K562 (cell line): ENCODE results near the gene GRM2. TPM values are rescaled to one million over a fixed set of nuclear protein-coding genes. Genes with fewer than 3 reads are reported as not detected.
A peak's percentile ranks its signal among the peaks of the same experiment; 100 is the strongest.

Source experiments
- BRF1 ChIP-seq: IDR thresholded peaks from 3 replicates; pipeline ENCODE4 v1.6.1; 2011; ENCODE audit warnings: borderline replicate concordance, mild to moderate bottlenecking; ENCODE audit not compliant: insufficient read length; ENCODE audit errors: extremely low read depth
- CHD4 ChIP-seq: fragments of 200-600 bp; sonication (generic); IDR thresholded peaks from 3 replicates; pipeline ENCODE4 v1.6.1; 2012; ENCODE audit warnings: low read depth, mild to moderate bottlenecking, mixed read lengths, low read length, inconsistent platforms; ENCODE audit not compliant: insufficient read depth, insufficient replicate concordance, poor library complexity, severe bottlenecking
- EP400 ChIP-seq: fragments of 450-650 bp; IDR thresholded peaks from 2 replicates; pipeline ENCODE4 v1.6.1; 2017; ENCODE audit warnings: antibody characterized with exemption, mild to moderate bottlenecking, moderate library complexity
- IRF2 ChIP-seq: sonication (generic); formaldehyde crosslinking; IDR thresholded peaks from 2 replicates; pipeline ENCODE4 v1.8.1; 2022; ENCODE audit warnings: mild to moderate bottlenecking, missing genetic modification reagents
- SPI1 ChIP-seq: IDR thresholded peaks from 2 replicates; pipeline ENCODE4 v1.6.1; 2011; ENCODE audit warnings: low read depth, low read length, control low read depth, borderline replicate concordance
- TCF3 ChIP-seq: sonication (generic); formaldehyde crosslinking; IDR thresholded peaks from 2 replicates; pipeline ENCODE4 v1.4.0; 2020; ENCODE audit warnings: mild to moderate bottlenecking, missing genetic modification reagents
- ZBTB17 ChIP-seq: fragments of 450-650 bp; formaldehyde crosslinking; IDR thresholded peaks from 2 replicates; pipeline ENCODE4 v1.4.0; 2020; ENCODE audit warnings: mild to moderate bottlenecking
- polyA plus RNA-seq, 8 experiments: library from polyadenylated mRNA; depleted of rRNA in 4 of 8; stranded (reverse) in 5 of 8; unstranded in 3 of 8; fragments of >200 nt; fragmentation: Nextera tagmentation in 2 of 8; fragmentation: Illumina TruSeq in 1 of 8; extraction: Ambion mirVana in 2 of 8; extraction: Trizol in 1 of 8; gene quantifications; 2 replicates each; pipeline versions ENCODE4 v1.2.1 to v1.2.3, GENCODE V29; 2011 to 2014; ENCODE audit warnings: inconsistent platforms in 1 of 8, missing spikeins in 1 of 8
- total RNA-seq, 7 experiments: library from RNA; depleted of rRNA in 6 of 7; stranded (reverse); fragments of >200 nt in 6 of 7; fragmentation: Illumina TruSeq in 2 of 7; extraction: Trizol in 2 of 7; gene quantifications; 2 replicates each; pipeline versions ENCODE4 v1.2.1 to v1.2.3, GENCODE V29; 2011 to 2021; ENCODE audit warnings: low replicate concordance in 1 of 7
- TF ChIP-seq, protein P1 (sequence below): IDR thresholded peaks from 2 replicates; pipeline ENCODE4 v1.6.1; 2011; ENCODE audit warnings: borderline replicate concordance, low read depth, mild to moderate bottlenecking, moderate library complexity, low read length; ENCODE audit not compliant: insufficient read depth, poor library complexity, severe bottlenecking
- TF ChIP-seq, protein P2 (sequence below): fragments of 250-450 bp; sonication (Bioruptor Pico); IDR thresholded peaks from 2 replicates; pipeline ENCODE4 v1.5.1; 2021; ENCODE audit warnings: mild to moderate bottlenecking
- TF ChIP-seq, protein P3 (sequence below), 2 experiments: fragments of 450-650 bp; formaldehyde crosslinking in 1 of 2; IDR thresholded peaks; 2 replicates each; pipeline versions ENCODE4 v1.4.0 to v1.6.1; 2014 to 2020; ENCODE audit warnings: mild to moderate bottlenecking in 2 of 2, borderline replicate concordance in 1 of 2, low read depth in 1 of 2
- TF ChIP-seq, protein P4 (sequence below): fragments of 250-450 bp; sonication (Bioruptor Pico); IDR thresholded peaks from 2 replicates; pipeline ENCODE4 v1.5.0; 2022; ENCODE audit warnings: mild to moderate bottlenecking

Gene GRM2
- total and polyA plus RNA-seq, 9 of the 15 experiments (the other 6 are each of a cell fraction or from before 2014, with no cell fraction given) = not detected

DNA sequence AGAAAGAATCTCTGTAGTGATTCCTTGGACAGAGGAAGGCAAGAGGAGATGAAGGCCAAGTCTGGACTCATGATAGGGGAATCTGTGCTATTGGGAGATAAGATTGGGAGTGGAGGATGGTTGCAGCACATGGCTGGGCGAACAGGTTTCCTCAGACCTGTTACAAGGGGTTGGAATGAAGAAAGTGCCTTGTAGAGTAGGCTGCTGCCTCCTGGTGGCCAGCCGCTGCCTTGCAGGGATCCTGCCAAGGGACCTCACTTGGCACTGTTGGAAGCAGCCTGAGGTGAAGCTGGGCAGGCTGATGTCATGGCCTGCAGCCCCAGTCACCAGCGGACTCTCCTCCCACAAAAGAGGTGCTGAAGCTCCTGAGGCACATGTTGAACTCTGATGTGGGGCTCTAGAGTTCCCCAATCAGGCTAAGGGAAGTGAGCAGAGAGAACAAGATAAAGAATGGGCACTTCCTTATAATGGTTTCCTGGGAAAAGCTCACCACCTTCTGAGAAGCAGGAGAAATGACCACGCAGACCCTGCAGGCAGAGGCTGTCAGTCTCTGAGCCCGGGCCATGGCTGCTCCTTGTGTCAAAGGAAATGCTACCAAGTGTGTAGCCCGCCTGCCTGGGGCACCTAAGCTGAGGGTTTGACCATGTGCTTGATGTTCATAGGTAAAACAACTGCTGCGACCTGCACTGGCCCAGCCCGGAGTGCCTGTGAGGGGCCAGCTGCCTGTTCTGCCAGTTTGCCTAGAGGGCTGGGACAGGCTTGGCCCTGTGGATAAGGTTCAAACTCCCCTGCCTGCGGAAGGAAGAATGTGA lies 37.4 kb upstream of the GRM2 start (continued):
- TF ChIP-seq, protein P1, sequence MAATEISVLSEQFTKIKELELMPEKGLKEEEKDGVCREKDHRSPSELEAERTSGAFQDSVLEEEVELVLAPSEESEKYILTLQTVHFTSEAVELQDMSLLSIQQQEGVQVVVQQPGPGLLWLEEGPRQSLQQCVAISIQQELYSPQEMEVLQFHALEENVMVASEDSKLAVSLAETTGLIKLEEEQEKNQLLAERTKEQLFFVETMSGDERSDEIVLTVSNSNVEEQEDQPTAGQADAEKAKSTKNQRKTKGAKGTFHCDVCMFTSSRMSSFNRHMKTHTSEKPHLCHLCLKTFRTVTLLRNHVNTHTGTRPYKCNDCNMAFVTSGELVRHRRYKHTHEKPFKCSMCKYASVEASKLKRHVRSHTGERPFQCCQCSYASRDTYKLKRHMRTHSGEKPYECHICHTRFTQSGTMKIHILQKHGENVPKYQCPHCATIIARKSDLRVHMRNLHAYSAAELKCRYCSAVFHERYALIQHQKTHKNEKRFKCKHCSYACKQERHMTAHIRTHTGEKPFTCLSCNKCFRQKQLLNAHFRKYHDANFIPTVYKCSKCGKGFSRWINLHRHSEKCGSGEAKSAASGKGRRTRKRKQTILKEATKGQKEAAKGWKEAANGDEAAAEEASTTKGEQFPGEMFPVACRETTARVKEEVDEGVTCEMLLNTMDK = no peak
- TF ChIP-seq TCF3 (CRISPR knock-in tag) = peak; percentile 55
- TF ChIP-seq ZBTB17 = no peak
- no peak for TF ChIP-seq BRF1
- TF ChIP-seq, protein P2, sequence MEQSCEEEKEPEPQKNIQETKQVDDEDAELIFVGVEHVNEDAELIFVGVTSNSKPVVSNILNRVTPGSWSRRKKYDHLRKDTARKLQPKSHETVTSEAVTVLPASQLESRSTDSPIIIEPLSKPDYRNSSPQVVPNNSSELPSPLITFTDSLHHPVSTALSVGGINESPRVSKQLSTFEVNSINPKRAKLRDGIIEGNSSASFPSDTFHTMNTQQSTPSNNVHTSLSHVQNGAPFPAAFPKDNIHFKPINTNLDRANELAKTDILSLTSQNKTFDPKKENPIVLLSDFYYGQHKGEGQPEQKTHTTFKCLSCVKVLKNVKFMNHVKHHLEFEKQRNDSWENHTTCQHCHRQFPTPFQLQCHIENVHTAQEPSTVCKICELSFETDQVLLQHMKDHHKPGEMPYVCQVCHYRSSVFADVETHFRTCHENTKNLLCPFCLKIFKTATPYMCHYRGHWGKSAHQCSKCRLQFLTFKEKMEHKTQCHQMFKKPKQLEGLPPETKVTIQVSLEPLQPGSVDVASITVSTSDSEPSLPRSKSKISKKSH (CRISPR knock-in tag) = no peak
- peak; percentile 52; the same call in 1 of the 2 replicates for TF ChIP-seq EP400
- TF ChIP-seq, protein P3, sequence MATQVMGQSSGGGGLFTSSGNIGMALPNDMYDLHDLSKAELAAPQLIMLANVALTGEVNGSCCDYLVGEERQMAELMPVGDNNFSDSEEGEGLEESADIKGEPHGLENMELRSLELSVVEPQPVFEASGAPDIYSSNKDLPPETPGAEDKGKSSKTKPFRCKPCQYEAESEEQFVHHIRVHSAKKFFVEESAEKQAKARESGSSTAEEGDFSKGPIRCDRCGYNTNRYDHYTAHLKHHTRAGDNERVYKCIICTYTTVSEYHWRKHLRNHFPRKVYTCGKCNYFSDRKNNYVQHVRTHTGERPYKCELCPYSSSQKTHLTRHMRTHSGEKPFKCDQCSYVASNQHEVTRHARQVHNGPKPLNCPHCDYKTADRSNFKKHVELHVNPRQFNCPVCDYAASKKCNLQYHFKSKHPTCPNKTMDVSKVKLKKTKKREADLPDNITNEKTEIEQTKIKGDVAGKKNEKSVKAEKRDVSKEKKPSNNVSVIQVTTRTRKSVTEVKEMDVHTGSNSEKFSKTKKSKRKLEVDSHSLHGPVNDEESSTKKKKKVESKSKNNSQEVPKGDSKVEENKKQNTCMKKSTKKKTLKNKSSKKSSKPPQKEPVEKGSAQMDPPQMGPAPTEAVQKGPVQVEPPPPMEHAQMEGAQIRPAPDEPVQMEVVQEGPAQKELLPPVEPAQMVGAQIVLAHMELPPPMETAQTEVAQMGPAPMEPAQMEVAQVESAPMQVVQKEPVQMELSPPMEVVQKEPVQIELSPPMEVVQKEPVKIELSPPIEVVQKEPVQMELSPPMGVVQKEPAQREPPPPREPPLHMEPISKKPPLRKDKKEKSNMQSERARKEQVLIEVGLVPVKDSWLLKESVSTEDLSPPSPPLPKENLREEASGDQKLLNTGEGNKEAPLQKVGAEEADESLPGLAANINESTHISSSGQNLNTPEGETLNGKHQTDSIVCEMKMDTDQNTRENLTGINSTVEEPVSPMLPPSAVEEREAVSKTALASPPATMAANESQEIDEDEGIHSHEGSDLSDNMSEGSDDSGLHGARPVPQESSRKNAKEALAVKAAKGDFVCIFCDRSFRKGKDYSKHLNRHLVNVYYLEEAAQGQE (IDR thresholded peaks at IDR 0.05; ENCODE audit: borderline replicate concordance) = peak; percentile 71
- TF ChIP-seq, protein P3 (CRISPR knock-in tag; IDR thresholded peaks at IDR 0.05; ENCODE audit: low read depth) = no peak
- peak; percentile 73; the same call in 1 of the 2 replicates for TF ChIP-seq SPI1
- no peak for TF ChIP-seq CHD4
- TF ChIP-seq IRF2 (CRISPR knock-in tag) = no peak
- TF ChIP-seq, protein P4, sequence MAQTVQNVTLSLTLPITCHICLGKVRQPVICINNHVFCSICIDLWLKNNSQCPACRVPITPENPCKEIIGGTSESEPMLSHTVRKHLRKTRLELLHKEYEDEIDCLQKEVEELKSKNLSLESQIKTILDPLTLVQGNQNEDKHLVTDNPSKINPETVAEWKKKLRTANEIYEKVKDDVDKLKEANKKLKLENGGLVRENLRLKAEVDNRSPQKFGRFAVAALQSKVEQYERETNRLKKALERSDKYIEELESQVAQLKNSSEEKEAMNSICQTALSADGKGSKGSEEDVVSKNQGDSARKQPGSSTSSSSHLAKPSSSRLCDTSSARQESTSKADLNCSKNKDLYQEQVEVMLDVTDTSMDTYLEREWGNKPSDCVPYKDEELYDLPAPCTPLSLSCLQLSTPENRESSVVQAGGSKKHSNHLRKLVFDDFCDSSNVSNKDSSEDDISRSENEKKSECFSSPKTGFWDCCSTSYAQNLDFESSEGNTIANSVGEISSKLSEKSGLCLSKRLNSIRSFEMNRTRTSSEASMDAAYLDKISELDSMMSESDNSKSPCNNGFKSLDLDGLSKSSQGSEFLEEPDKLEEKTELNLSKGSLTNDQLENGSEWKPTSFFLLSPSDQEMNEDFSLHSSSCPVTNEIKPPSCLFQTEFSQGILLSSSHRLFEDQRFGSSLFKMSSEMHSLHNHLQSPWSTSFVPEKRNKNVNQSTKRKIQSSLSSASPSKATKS = no peak
